GM18505 (cell line): ENCODE data around the gene SPACA9.
A peak's percentile ranks its signal among the peaks of the same experiment; 100 is the strongest.

Source experiments
- ATAC-seq: cut with Tn5 transposase; IDR thresholded peaks from one replicate; pipeline ENCODE4 v1.9.1; 2021; ENCODE audit not compliant: unreplicated experiment
- POLR2A ChIP-seq: IDR thresholded peaks from 4 replicates; pipeline ENCODE4 v1.6.1; 2011; ENCODE audit warnings: borderline replicate concordance; ENCODE audit not compliant: insufficient read depth, insufficient read length; ENCODE audit errors: extremely low read depth

Gene SPACA9

DNA sequence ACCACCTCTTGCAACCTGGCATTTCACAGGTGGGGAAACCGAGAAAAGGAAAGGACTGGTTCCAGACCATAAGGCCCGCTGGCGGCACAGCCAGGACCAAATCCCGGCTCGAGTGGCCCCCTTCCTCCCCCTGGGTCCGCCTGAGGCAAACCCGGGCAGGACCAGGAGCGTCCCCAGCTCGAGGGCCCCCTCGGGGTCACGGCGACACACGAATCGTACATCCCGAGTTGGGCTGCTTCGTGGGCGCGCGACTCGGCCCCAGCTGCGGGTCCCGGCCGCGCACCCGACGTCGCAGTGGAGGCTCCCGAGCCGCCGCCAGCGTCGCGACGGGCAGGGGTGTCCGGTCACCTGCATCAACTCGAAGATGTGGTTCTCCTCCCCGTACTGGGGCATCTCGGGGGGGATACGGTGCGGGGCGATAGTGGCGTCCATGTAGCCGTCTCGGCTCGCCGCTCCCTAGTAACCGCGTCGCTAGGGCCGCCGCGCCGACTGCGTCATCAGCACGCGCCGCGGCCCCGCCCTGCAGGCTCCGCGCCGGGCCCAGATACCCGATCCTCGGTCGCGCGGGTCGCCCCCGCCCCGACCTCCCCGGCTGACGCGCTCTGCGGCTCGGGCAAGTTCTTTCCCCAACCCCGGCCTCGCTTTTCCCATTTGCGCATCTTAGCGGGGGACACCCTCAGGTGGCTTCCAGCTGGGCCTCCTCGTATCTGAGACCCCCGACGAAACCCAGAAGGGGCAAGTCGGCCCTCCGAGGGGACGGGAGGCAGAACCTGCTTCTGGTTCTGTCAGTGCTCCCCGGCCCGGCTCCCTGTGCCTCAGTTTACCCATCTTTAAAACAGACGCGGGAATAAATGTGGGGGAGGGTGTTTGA, 639 bp upstream of the SPACA9 start, which contains the start of gene AK8:
Gene AK8 (minus strand): TSS at position 461 of the 871 bp plus-strand sequence. CDS start 29 bp downstream, at position 432.
- peak; percentile 73 for ATAC-seq
- peak; percentile 51 for TF ChIP-seq POLR2A

DNA sequence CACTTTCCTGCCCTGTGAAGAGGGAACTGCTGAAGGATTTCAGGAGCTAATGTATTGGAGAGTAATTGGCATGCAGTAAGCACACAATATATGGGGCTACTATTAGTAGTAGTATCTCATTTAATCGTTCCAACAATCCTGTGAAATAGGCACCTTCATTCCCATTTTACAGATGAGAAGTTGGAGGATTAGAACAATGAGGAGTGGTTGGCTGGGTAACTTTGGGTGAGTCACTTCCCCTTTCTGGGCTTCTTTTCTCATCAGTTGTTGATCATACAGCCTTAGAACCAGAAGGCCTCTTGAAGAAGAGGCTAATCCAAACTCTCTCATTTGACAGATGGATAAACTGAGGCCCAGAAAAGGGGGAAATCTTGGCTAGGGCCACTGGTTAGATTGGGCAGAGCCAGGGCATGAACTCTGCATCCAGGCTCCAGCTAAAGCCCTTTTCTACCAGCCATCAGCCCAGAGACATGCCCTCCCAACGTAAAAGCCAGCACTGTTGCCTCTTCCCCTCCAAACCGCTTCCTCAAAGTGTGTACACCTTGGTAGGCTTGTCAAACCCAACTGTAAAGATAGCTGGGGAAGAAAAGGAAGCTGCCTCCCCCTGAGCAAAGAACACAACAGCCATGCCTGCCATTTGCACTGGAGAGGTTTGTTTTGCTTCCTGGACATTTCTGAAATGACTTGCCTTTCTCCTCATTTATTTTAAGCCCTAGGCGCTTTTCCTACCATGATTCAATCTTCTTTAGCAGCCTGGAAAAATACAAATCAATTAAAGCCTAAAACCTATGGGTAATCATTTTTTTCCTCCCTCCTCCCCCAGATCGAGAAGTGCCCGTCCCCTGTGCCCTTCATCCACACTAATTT, 992 bp downstream of the SPACA9 start:
- no peak for ATAC-seq
- TF ChIP-seq POLR2A, result no peak

DNA sequence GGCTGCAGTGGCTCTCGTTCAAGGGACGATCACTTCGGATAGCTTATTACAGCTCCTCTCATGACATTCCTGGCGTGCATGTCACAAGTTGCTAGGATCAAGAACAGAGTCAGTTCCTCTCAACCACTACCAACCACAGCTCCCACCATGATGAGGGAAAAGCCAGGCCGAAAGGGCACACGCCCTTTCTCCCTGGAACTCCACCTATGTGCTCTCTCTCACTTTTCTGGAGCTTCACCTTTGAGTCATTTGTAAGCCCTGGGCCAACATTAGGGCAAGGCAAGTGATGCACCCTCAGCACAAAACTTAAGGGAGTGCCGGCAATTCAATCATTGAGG, 1.6 kb downstream of the SPACA9 start:
- TF ChIP-seq POLR2A, result no peak
- ATAC-seq, result no peak

DNA sequence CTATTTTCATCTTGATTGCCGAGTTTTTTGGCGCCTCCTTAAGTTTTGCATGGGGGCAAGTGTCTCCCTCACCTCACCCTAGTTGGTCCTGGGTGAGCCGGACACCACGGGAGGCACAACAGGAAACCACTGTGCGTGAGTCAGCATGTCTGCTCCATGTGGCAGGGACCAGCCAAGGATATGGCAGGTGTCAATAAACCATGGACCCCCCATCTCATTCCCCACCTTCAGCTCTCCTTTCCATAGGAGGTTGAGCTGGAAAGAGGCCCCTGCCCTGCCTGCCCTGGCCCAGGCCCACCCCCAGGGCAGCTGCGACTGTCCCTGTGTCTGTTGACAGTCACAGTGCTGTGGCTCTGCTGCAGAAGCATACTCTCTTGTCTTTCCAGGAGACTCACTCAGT, 3.1 kb downstream of the SPACA9 start:
- TF ChIP-seq POLR2A, result no peak
- ATAC-seq, result no peak

DNA sequence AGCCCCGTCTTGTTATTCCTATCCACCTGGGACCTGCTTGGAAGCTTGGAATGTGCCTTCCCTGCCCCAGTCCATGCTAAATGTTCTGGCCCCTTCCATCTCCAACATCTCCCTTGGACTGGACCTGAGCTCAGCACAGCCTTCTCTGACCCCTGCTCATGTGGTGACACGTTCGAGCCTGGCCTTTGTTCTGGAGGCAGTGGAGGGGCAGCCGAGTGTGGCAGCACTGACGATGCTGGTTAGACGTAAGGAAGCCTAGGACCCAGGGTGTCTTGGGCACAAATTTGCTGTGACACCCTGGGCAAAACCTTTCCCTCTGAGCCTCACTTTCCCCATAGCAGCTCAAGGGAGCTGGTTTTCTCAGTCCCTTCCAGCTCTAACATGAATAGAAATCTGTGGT, 3.9 kb downstream of the SPACA9 start:
- no peak for ATAC-seq

DNA sequence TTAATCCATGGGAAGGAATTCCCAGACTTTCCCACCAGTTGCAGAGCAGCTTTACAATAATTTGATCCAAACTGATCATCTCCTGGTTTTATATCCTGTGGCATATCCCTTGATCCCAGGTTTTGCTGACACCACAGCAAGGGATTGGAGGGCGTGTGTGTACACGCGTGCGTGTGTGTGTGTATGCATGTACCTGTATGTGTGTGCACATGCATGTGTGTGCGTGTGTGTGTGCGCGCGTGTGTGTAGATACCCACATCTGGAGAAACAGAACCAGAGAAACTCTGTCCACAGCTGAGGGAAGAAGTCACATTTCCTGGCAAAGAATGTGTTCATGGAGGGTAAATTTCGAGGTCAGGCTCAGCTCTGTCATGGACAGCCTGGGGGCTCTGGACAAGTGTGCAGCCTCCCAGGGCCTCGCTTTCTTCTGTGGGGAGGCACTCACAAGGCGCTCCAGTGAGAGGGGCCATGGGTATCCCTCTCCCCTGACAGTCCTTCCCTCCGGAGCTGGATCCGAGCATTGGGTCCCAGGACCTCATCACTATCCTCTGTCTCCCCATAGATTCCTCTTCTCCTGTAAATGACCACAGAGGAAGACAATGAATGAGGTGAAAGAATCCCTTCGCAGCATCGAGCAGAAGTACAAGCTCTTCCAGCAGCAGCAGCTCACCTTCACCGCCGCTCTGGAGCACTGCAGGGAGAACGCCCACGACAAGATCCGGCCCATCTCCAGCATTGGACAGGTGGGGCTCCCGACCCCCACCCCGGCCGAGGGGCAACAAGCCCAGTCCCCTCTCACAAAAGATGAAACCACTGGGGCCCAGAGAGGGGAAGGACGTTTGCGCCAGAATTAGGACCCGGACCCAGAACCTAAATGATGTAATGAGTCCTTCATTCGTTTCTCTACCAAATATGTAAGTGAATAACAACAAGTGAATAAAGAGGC, 4.9 kb downstream of the SPACA9 start:
- ATAC-seq, result no peak

More for the DNA sequence above, 3.9 kb downstream of the SPACA9 start:
- no peak for TF ChIP-seq POLR2A

DNA sequence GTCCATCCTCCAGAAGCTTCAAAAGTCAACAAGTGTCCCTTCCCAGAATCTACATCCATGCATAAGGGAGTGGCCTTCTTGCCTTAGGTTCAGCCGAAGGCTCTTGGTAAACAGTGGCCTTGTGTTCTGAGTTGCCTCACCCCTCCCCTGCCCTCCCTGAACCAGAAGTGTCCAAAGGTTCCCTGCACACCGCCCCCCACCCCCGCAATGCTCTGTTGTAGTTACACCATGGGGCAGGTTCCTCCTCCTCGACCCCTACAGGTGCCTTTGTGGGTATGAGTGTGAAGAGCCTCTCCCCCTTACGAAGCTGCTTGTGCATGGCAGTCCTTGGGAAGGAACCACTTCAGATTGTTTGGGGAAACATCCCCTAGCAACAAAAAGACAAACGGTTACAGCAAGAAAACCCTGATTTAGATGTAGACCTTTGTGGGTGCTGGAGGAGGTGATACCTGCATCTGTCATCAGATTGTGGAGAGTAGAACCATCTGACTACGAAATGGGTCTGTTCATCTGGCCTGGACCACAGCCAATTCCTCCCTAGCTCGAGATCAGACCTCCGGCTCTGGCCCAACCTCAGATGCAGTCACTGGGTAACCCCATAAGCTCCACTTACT, 7.1 kb downstream of the SPACA9 start:
- ATAC-seq, result no peak
- TF ChIP-seq POLR2A, result no peak

More for the DNA sequence above, 4.9 kb downstream of the SPACA9 start:
- TF ChIP-seq POLR2A, result no peak

DNA sequence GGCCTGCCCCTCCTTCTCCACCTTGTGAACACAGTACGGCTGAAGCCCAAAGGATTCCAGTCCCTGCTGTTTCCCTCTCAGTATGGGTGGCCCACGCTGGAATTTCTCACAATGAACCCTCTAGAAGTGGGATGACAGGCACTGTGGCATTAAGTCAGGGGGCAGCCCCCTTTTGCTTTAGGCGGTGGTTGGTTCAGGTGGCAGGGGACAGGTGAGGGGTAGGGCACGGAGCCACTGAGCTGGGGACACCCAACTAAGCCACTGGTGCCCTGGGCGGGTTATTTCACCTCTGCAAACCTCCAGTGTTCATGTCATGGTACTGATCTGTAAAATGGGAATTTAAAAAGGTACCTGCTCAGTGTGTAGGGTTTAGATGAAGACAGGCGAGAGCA, 7.6 kb downstream of the SPACA9 start:
- no peak for TF ChIP-seq POLR2A
- no peak for ATAC-seq

DNA sequence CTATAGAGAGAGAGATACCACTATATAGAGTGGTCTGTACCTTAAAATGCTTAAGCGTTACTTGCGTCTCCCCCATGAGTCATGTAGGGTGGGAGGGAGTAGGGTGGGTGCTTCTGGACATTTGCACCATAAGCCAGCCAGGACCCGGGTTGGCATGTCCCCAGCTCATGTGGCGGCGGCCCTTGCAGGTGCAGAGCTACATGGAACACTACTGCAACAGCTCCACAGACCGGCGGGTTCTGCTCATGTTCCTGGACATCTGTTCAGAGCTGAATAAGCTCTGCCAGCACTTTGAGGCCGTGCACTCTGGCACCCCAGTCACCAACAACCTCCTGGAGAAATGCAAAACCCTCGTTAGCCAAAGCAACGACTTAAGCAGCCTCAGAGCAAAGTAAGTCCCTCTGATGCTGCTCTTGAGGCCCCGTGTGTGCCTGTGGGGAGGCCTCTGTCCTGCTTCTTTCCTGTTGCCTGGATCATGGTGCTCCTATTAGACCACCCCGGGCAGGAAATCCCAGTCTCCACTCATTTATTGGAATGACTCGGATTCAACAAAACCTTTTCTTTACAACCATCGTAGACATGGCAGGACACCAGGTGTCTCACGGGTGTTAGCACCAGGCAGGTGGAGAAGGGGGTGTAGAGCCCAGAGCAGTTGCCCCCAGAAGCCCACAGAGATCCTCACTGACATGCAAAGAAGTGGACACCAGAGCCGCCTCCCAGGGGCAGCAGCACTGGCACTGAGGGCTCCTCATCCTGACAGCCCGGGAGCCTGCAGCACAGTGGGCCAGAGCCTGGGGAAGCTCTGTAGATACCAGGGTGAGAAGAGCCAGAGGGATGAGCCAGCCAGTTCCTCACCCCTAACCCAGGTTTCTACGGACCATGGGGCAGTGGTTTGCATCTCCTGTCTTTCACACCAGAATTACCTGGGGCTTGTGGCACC, 8.8 kb downstream of the SPACA9 start:
- TF ChIP-seq POLR2A, result no peak
- no peak for ATAC-seq

DNA sequence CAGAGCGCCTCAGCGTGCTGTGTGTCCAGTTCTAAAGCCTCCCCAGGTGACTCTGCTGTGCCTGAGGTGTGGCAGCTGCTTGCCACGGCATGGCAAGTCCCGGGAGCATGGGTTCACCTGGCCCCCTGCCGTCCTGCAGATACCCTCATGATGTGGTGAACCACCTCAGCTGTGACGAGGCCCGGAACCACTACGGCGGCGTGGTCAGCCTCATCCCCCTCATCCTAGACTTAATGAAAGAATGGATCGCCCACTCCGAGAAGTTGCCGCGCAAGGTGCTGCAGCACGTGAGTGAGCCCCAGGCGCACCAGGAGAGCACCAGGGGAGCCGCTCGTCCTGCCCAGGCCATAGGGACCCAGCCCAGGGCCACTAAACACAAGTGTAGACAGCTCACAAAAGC, 9.5 kb downstream of the SPACA9 start:
- no peak for ATAC-seq

DNA sequence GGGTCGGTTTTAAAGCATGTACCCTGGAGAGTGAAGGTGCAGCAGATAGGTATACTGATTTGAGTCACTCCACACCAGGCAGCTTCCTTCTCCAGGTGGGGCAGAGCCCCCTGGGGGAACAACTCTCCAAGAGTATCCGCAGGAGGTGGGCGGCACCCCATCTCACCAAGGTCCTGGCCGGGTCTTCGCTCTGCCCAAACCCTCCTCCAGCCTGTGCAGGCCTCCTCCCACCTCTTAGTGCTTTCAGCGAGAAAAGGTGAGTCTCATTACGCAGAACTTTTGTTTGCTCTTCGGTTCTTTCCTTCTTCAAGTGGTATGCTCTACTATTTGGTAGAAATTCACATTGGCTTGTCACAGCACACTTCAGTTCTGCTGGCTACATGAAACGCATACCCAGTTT, 13.7 kb downstream of the SPACA9 start:
- no peak for ATAC-seq
- TF ChIP-seq POLR2A, result no peak

More for the DNA sequence above, 9.5 kb downstream of the SPACA9 start:
- no peak for TF ChIP-seq POLR2A
